T-helper 17 cell (primary cell): ENCODE measurements around the gene TACR2. TPM values are rescaled to one million over a fixed set of nuclear protein-coding genes. Genes with fewer than 3 reads are reported as not detected.

Source experiments
- ATAC-seq: fragments of 150-1000 bp; cut with Tn5 transposase; 2 replicates; pipeline ENCODE4 v1.10.0; 2021; ENCODE audit warnings: mild to moderate bottlenecking, moderate library complexity
- DNase-seq, 3 donors: peaks; one replicate each; pipeline versions ENCODE4 v3.0.0 to v3.0.0-alpha.2; 2020 to 2021
- H3K9me3 ChIP-seq: one replicate; pipeline ENCODE4 v1.7.0; 2013; ENCODE audit warnings: low read length, mild to moderate bottlenecking; ENCODE audit not compliant: control insufficient read depth, poor library complexity, severe bottlenecking
- H3K27ac Mint-ChIP-seq: one replicate; pipeline ENCODE4 v1.8.0; 2022; ENCODE audit warnings: mild to moderate bottlenecking, moderate library complexity, mixed read lengths
- H3K27me3 Mint-ChIP-seq: one replicate; pipeline ENCODE4 v1.8.0; 2022; ENCODE audit warnings: mixed read lengths
- H3K36me3 Mint-ChIP-seq: one replicate; pipeline ENCODE4 v1.8.0; 2022; ENCODE audit warnings: low read depth, mixed read lengths
- H3K4me1 Mint-ChIP-seq: one replicate; pipeline ENCODE4 v1.8.0; 2022; ENCODE audit warnings: mild to moderate bottlenecking, mixed read lengths
- H3K4me3 Mint-ChIP-seq: one replicate; pipeline ENCODE4 v1.8.0; 2022; ENCODE audit warnings: mild to moderate bottlenecking, moderate library complexity, mixed read lengths
- total RNA-seq, 4 donors: library from RNA in 2 of 4; stranded (reverse) in 2 of 4; gene quantifications; one replicate each; pipeline ENCODE4 v1.2.3 and lab custom pipeline; 2022 to 2026

Gene TACR2
- total RNA-seq, 2 donors from 2014 or later = not detected

- Mint-ChIP-seq H3K27ac (peak overlapping the region; percentile 75), H3K4me3 (no peak overlapping the region), H3K27me3 (no peaks in the 10 kb centered on the region), H3K36me3 (peaks cover 3% of the 10 kb centered on the region), H3K4me1 (peaks cover 17% of the 10 kb centered on the region)
- no peaks in the 10 kb centered on the region for H3K9me3 ChIP-seq
- ATAC-seq = no peak
- no peak for DNase-seq
Observed at GRCh38 chr10:69377933-69378332, 38.8 kb downstream of the TACR2 start.

DNA sequence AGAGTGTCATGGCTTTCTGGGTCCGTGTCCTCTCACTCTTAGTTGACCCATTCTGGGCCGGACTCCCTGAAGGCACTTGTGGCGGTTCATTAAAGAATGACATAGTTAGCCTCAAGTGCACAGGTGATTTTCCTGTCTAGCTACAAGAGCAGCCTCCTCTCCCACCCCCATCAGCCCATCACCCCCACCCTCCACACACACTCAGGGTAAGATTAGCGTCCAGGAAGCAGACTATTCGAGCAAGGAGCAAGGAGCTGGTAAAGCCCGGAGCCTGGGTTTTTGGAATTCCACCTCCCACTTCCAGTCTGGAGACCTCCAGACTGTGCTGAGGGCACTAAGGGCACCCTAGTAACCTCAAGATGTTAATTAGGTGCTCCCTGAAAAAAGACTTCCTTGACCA is 39.5 kb downstream of the TACR2 start:
- H3K9me3 ChIP-seq = no peaks in the 10 kb centered on the region
- ATAC-seq (no peak), DNase-seq (no peak)
- Mint-ChIP-seq H3K4me1 (peaks cover 19% of the 10 kb centered on the region), H3K27ac (no peak overlapping the region), H3K4me3 (no peak overlapping the region), H3K36me3 (peaks cover 3% of the 10 kb centered on the region), H3K27me3 (no peaks in the 10 kb centered on the region)

- H3K4me3 Mint-ChIP-seq = no peak overlapping the region
- peaks cover 3% of the 10 kb centered on the region for H3K36me3 Mint-ChIP-seq
- H3K27ac Mint-ChIP-seq = no peak overlapping the region
- no peak for DNase-seq
- H3K9me3 ChIP-seq = no peaks in the 10 kb centered on the region
- H3K4me1 Mint-ChIP-seq = peaks cover 23% of the 10 kb centered on the region
- H3K27me3 Mint-ChIP-seq = no peaks in the 10 kb centered on the region
- ATAC-seq = no peak
Observed at GRCh38 chr10:69376662-69377061, 40.1 kb downstream of the TACR2 start.

DNA sequence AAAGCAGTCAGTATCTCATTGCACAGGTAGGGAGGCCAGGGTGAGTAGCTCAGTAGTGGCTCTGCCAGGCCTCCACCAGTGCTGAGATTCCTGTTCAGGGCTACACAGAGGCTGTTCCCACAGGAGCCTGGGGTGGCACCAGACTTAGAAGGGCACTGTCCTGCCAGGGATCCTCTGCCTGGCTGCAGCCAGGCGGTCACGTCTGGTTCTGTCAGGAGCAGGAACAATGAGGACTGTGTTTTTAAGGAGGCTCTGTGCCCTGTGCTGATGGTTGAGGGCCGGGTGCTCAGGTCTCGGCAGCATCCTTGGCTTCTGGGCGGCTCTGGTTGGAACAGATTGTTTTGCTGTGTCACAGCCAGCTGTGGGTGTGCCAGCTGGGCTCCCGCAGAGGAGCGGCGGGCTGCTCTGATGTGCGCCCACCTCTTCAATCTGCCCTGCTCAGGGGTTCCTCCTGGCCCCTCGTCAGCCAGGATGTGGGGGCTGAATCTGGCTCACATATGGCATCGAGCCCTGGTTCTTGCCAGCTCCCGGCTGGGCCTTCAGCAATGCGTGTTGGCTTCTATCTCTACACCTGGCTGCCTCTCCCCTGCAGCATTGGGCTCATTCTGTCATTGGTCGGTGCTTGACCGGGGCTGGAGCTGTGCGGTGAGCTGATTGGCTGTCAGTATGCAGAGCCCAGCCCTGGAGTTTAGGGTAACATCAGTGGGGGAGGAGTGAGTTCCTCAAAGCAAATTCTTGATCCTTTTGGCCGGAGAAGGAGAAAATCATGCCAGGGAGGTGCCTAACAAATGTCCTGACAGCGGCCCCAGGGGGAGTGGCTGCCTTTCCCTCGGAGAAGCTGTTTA is 41.2 kb downstream of the TACR2 start:
- Mint-ChIP-seq H3K36me3 (peaks cover 3% of the 10 kb centered on the region), H3K4me3 (no peak overlapping the region)

GRCh38 chr10:69374931-69375306 is 41.8 kb downstream of the TACR2 start:
- Mint-ChIP-seq H3K4me3 (peak overlapping the region; percentile 45), H3K36me3 (peaks cover 6% of the 10 kb centered on the region), H3K27ac (peak overlapping the region; percentile 88), H3K27me3 (no peaks in the 10 kb centered on the region), H3K4me1 (peaks cover 22% of the 10 kb centered on the region)
- no peaks in the 10 kb centered on the region for H3K9me3 ChIP-seq
- no peak for DNase-seq
- ATAC-seq = no peak

More for the DNA sequence above, 41.2 kb downstream of the TACR2 start:
- H3K9me3 ChIP-seq = no peaks in the 10 kb centered on the region
- no peaks in the 10 kb centered on the region for H3K27me3 Mint-ChIP-seq
- peaks cover 25% of the 10 kb centered on the region for H3K4me1 Mint-ChIP-seq
- no peak for ATAC-seq
- peak overlapping the region; percentile 88 for H3K27ac Mint-ChIP-seq
- DNase-seq = no peak

GRCh38 chr10:69374242-69374641 is 42.5 kb downstream of the TACR2 start:
- DNase-seq = no peak
- Mint-ChIP-seq H3K4me3 (no peak overlapping the region), H3K4me1 (peaks cover 23% of the 10 kb centered on the region), H3K27ac (peak overlapping the region; percentile 88), H3K27me3 (no peaks in the 10 kb centered on the region), H3K36me3 (peaks cover 9% of the 10 kb centered on the region)
- H3K9me3 ChIP-seq = no peaks in the 10 kb centered on the region
- no peak for ATAC-seq

DNA sequence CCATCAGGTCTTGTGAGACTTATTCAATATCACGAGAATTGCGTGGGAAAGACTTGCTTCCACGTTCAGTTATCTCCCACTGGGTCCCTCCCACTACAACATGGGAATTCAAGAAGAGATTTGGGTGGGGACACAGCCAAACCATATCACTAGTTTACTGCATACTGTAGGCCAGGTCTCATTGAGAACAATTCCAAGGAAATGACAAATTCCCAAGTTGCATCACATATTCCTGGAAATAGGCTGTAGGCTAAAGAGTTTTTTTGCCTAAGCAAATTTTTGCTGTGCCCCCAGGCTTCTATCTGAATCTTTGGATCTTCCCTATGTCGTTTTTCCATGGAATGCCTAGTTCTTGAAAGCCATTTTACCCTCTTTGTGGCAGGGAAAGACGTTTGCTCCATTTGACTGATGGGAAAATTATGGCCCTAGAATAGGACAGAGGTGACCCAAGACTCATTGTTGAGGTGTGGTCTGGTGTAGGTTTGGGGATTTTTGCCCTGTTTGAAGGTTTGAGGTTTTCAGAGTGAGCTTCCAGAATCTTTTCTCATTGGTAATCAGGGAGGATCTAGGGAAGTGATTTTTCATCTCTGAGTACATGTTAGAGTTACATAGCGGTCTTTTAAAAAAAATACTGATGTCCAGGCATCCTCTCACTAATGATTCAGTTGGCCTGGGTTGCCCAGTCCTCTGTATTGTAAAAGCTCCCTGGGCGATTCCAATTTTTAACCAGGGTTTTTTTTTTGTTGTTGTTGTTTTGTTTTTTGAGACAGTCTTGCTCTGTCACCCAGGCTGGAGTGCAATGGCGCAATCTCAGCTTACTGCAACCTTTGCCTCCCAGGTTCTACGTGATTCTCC is 44.4 kb downstream of the TACR2 start:
- Mint-ChIP-seq H3K27ac (peak overlapping the region; percentile 59), H3K4me1 (peaks cover 20% of the 10 kb centered on the region), H3K27me3 (no peaks in the 10 kb centered on the region), H3K36me3 (peaks cover 11% of the 10 kb centered on the region), H3K4me3 (no peak overlapping the region)
- DNase-seq = no peak
- no peaks in the 10 kb centered on the region for H3K9me3 ChIP-seq
- no peak for ATAC-seq

GRCh38 chr10:69367469-69367868 is 49.2 kb downstream of the TACR2 start:
- no peak overlapping the region for H3K27ac Mint-ChIP-seq

GRCh38 chr10:69366738-69367137 is 50.0 kb downstream of the TACR2 start:
- H3K4me3 Mint-ChIP-seq = no peak overlapping the region
- peaks cover 29% of the 10 kb centered on the region for H3K4me1 Mint-ChIP-seq
- H3K27ac Mint-ChIP-seq = no peak overlapping the region
- no peaks in the 10 kb centered on the region for H3K27me3 Mint-ChIP-seq
- no peak for ATAC-seq
- peaks cover 8% of the 10 kb centered on the region for H3K36me3 Mint-ChIP-seq
- no peak for DNase-seq
- H3K9me3 ChIP-seq = no peaks in the 10 kb centered on the region

More at GRCh38 chr10:69367469-69367868, 49.2 kb downstream of the TACR2 start:
- H3K4me3 Mint-ChIP-seq = no peak overlapping the region
- no peaks in the 10 kb centered on the region for H3K27me3 Mint-ChIP-seq
- ATAC-seq (no peak), DNase-seq (no peak)
- H3K36me3 Mint-ChIP-seq = peaks cover 8% of the 10 kb centered on the region
- H3K4me1 Mint-ChIP-seq = peaks cover 33% of the 10 kb centered on the region
- no peaks in the 10 kb centered on the region for H3K9me3 ChIP-seq

GRCh38 chr10:69364232-69364940 is 52.3 kb downstream of the TACR2 start:
- H3K27ac Mint-ChIP-seq = peak overlapping the region; percentile 97
- no peak overlapping the region for H3K4me3 Mint-ChIP-seq
- H3K4me1 Mint-ChIP-seq = peaks cover 41% of the 10 kb centered on the region
- peaks cover 5% of the 10 kb centered on the region for H3K36me3 Mint-ChIP-seq
- ATAC-seq (no peak), DNase-seq (no peak)
- H3K27me3 Mint-ChIP-seq = no peaks in the 10 kb centered on the region
- H3K9me3 ChIP-seq = no peaks in the 10 kb centered on the region

DNA sequence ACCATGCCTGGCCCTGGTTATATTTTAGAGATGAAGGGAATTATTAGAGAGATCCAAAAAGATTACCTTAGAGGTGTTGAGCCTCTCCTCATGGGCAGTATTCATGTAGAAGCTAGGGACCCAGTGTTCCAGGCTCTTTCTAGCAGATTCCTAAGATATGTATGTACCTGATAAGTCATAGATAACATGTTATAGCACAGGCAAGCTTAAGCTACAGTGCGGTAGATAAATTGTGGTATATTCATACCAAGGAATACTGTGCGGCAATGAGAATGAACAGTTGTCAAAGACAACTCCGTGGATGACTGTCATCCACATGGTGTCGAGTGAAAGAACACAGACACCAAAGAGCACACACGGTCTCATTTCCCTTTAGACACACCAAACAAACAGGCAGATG is 53.1 kb downstream of the TACR2 start:
- Mint-ChIP-seq H3K4me3 (no peak overlapping the region), H3K27ac (peak overlapping the region; percentile 97), H3K27me3 (no peaks in the 10 kb centered on the region), H3K36me3 (peaks cover 4% of the 10 kb centered on the region), H3K4me1 (peaks cover 44% of the 10 kb centered on the region)
- no peak for DNase-seq
- H3K9me3 ChIP-seq = no peaks in the 10 kb centered on the region
- ATAC-seq = no peak

DNA sequence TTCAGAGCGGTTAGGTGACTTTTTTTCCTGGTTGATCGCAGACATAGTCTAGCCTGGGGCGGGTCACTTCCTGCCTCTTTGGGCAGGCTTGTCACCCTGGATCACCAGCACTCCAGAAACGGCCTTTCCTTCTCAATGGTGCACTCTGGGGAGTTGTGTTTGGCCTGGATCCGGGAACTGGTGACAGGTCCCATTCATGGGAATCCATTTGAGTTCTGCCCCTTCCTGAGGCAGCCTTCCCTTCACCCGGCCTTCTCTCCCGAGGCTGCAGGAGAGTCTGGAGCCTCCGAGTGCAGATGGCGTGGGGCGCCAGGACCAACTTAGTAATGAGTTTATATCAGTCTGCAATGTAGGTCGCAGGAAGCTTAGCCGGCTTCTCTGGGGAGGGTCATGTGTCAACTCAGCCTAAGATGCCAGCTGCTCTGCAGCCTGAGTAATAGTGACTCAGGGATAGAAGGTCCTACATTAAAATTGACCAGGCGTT is 54.2 kb downstream of the TACR2 start:
- DNase-seq (no peak), ATAC-seq (peak; percentile 22)
- H3K4me1 Mint-ChIP-seq = peaks cover 48% of the 10 kb centered on the region
- peak overlapping the region; percentile 58 for H3K4me3 Mint-ChIP-seq
- peaks cover 4% of the 10 kb centered on the region for H3K36me3 Mint-ChIP-seq
- no peaks in the 10 kb centered on the region for H3K9me3 ChIP-seq
- peak overlapping the region; percentile 97 for H3K27ac Mint-ChIP-seq
- no peaks in the 10 kb centered on the region for H3K27me3 Mint-ChIP-seq

DNA sequence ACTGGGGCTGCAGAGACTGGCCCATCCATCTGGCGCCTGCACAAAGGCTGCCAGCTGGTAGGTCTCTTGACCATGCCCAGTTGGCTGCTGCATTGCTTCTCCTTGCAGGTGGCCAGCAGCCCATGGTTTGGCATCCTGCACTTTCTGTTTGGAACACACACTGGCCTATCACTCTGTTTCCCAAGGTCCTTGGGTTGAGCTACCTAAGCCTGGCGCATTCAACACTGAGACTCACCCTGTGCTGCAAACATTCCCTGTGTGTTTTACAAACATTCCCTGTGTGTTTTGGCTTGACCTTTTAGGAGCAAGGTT is 55.5 kb downstream of the TACR2 start:
- DNase-seq (no peak), ATAC-seq (no peak)
- Mint-ChIP-seq H3K4me3 (peak overlapping the region; percentile 55), H3K4me1 (peaks cover 48% of the 10 kb centered on the region), H3K27me3 (no peaks in the 10 kb centered on the region), H3K36me3 (peaks cover 4% of the 10 kb centered on the region), H3K27ac (peak overlapping the region; percentile 97)
- H3K9me3 ChIP-seq = no peaks in the 10 kb centered on the region
